ENCODE measurements around the gene FAAP20. TPM values are rescaled to one million over a fixed set of nuclear protein-coding genes. Genes with fewer than 3 reads are reported as not detected.

FAAP20 gene
- total RNA-seq, 4 donors from 2014 or later: 19.4 to 84.5 (median 34.9) TPM

DNA sequence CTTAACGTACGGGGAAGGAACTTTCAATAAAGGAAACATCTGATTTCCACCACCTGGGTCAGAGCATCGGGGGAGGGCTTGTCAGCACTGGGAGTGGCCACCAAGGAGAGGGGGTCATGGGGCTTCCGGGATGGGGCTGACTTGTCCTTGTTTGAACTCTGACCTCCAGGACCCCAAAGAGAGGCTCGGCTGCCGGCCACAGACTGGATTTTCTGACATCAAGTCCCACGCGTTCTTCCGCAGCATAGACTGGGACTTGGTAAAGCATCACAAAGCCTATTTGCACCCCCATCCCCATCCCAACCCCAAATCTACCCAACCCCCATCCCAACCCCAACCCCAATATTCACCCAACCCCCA lies 19.5 kb downstream of the FAAP20 start:
- Histone ChIP-seq H3K4me1 (no peaks in the 10 kb centered on the region), H3K9me3 (no peaks in the 10 kb centered on the region), H3K36me3 (no peaks in the 10 kb centered on the region), H3K27ac (peak overlapping the region in 1 of 4 donors; percentile 28), H3K4me3 (peak overlapping the region in 1 of 4 donors; percentile 17), H3K27me3 (no peaks in the 10 kb centered on the region)
- in situ Hi-C loops (cut with MboI; ENCODE audit: low pct_ligation_motif_present in 1 of 4, low pct_unique_long_range_greater_than_20kb in 1 of 4, low sequenced_read_pairs in 3 of 4) (loop anchor here in 2 of 4 donors (25.0 kb wide), 2 partner anchors 362 to 612 kb away; partner anchors contain the start of genes HES5 (in 1 of the 2) and PANK4 (in 1 of the 2)), intact Hi-C loops (cut with DNase I; ENCODE audit: low total_unique reads) (no loop called here)
- no peak for DNase-seq
- TF ChIP-seq POLR2A (IDR thresholded peaks at IDR 0.05) (no peak), EP300 (IDR thresholded peaks at IDR 0.05; ENCODE audit: low read depth) (no peak), POLR2AphosphoS5 (IDR thresholded peaks at IDR 0.05) (no peak)
- TF ChIP-seq, protein P1, sequence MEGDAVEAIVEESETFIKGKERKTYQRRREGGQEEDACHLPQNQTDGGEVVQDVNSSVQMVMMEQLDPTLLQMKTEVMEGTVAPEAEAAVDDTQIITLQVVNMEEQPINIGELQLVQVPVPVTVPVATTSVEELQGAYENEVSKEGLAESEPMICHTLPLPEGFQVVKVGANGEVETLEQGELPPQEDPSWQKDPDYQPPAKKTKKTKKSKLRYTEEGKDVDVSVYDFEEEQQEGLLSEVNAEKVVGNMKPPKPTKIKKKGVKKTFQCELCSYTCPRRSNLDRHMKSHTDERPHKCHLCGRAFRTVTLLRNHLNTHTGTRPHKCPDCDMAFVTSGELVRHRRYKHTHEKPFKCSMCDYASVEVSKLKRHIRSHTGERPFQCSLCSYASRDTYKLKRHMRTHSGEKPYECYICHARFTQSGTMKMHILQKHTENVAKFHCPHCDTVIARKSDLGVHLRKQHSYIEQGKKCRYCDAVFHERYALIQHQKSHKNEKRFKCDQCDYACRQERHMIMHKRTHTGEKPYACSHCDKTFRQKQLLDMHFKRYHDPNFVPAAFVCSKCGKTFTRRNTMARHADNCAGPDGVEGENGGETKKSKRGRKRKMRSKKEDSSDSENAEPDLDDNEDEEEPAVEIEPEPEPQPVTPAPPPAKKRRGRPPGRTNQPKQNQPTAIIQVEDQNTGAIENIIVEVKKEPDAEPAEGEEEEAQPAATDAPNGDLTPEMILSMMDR (IDR thresholded peaks at IDR 0.05): no peak
- 81 to 91% methylated on average over 7 to 9 of the region's 9 CpGs for WGBS, 2 donors (ENCODE audit: low coverage in 1 of 2)

DNA sequence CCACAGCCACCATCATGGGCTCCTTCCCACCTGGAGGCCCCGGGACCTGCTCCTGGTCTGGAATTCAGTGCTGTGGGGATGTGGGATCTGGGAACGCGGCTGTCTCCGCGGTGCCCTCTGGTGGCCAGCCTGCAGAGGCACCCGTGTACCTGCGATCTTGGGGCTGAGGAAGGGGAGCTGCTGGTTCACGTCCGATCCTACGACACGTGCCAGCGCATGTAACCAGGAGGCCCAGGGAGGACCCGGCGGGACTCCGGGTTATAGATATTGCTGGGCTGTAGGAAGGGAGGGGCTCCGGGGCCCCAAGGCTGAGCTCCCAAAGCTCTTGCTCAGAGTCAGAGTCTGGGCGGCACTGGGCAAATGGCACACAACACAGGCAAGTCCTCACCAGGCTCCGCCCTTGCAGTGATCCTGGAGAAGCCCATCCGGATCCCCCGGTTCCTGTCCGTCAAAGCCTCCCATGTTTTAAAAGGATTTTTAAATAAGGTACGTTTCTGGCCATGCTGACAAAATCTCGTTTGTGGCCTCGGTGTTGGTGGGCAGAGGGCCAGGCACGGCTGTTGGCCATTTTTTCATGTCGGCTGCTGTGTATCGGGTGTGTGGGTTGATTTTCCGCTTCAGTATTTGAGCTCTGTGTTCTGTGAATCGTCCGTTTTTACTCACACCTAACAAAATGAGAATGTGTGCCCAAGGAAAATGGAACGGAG lies 20.1 kb downstream of the FAAP20 start:
- peak; percentile 50 for DNase-seq
- TF ChIP-seq POLR2AphosphoS5 (IDR thresholded peaks at IDR 0.05): peak in 1 of 3 donors; percentile 5
- TF ChIP-seq POLR2A (IDR thresholded peaks at IDR 0.05): no peak
- TF ChIP-seq, protein P1 (IDR thresholded peaks at IDR 0.05): peak; percentile 81 to 90 (median 89)
- Histone ChIP-seq H3K36me3 (no peaks in the 10 kb centered on the region), H3K27me3 (no peaks in the 10 kb centered on the region), H3K9me3 (no peaks in the 10 kb centered on the region), H3K4me1 (no peaks in the 10 kb centered on the region), H3K27ac (peak overlapping the region in 2 of 4 donors; percentile 18 to 28), H3K4me3 (peak overlapping the region in 3 of 4 donors; percentile 17 to 26 (median 21))
- in situ Hi-C loops (cut with MboI; ENCODE audit: low pct_ligation_motif_present in 1 of 4, low pct_unique_long_range_greater_than_20kb in 1 of 4, low sequenced_read_pairs in 3 of 4) (loop anchor here in 2 of 4 donors (25.0 kb wide), 2 partner anchors 363 to 613 kb away; partner anchors contain the start of genes HES5 (in 1 of the 2) and PANK4 (in 1 of the 2)), intact Hi-C loops (cut with DNase I; ENCODE audit: low total_unique reads) (loop anchor here (5.0 kb wide), 1 partner anchor 42 kb away; no protein-coding TSS in a partner anchor)
- WGBS, 2 donors (ENCODE audit: low coverage in 1 of 2): 28 to 73% methylated on average over 5 to 31 of the region's 31 CpGs

DNA sequence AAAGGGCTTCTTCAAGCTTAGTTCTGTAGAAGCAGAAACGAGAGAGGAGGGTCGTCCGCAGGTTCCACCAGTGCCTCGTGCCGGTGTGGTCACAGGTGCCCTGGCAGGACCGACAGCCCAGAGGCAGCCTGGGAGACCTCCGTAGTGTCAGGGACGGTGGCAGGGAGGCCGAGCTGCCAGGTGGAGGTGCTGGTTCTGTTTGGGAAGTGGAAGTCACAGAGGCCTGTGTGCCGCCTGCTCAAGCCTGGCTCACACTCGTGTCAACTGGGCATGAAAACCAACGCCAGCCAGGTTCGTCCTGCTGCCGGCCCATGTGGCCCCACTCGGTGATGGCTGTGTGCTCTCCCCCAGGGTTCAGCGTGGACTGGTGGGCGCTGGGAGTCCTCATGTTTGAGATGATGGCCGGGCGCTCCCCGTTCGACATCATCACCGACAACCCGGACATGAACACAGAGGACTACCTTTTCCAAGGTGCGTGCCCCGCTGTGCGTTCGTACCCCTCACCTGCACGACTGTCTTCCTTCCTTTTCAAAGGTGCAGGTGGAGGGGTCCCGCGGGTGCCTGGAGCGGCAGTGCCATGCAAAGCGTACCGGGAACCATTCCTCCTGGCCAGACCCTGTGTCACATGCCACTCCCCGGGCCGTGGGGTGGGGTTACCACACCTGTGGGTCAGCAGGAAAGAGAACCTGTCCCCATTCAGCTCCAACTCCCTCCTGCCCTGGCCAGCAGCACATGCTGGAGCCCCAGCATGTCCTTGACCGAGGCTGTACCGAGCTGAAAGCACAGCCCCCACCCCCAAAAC lies 20.8 kb downstream of the FAAP20 start:
- Histone ChIP-seq H3K4me3 (no peak overlapping the region), H3K27ac (no peak overlapping the region), H3K9me3 (no peaks in the 10 kb centered on the region), H3K36me3 (no peaks in the 10 kb centered on the region), H3K4me1 (no peaks in the 10 kb centered on the region), H3K27me3 (no peaks in the 10 kb centered on the region)
- in situ Hi-C loops (cut with MboI; ENCODE audit: low pct_ligation_motif_present in 1 of 4, low pct_unique_long_range_greater_than_20kb in 1 of 4, low sequenced_read_pairs in 3 of 4) (no loop called here), intact Hi-C loops (cut with DNase I; ENCODE audit: low total_unique reads) (loop anchor here (5.0 kb wide), 1 partner anchor 41 kb away; no protein-coding TSS in a partner anchor)
- WGBS, 2 donors (ENCODE audit: low coverage in 1 of 2): 80% methylated on average over 37 of the region's 37 CpGs; no CpG with 5 or more reads in 1 of the 2 donors
- DNase-seq: no peak
- TF ChIP-seq POLR2A (IDR thresholded peaks at IDR 0.05) (no peak), POLR2AphosphoS5 (IDR thresholded peaks at IDR 0.05) (no peak), EP300 (IDR thresholded peaks at IDR 0.05; ENCODE audit: low read depth) (no peak)
- TF ChIP-seq, protein P1 (IDR thresholded peaks at IDR 0.05): no peak

- Histone ChIP-seq H3K9me3 (no peaks in the 10 kb centered on the region), H3K4me3 (no peak overlapping the region), H3K27ac (no peak overlapping the region), H3K27me3 (no peaks in the 10 kb centered on the region), H3K4me1 (no peaks in the 10 kb centered on the region), H3K36me3 (no peaks in the 10 kb centered on the region)
- intact Hi-C loops (cut with DNase I; ENCODE audit: low total_unique reads): loop anchor here (5.0 kb wide), 1 partner anchor 40 kb away; no protein-coding TSS in a partner anchor
- DNase-seq: no peak
- 92% methylated on average over 33 of the region's 33 CpGs; no CpG with 5 or more reads in 1 of the 2 donors for WGBS, 2 donors (ENCODE audit: low coverage in 1 of 2)
- in situ Hi-C loops (cut with MboI; ENCODE audit: low pct_ligation_motif_present in 1 of 4, low pct_unique_long_range_greater_than_20kb in 1 of 4, low sequenced_read_pairs in 3 of 4): no loop called here
- TF ChIP-seq, protein P1 (IDR thresholded peaks at IDR 0.05): no peak
- TF ChIP-seq POLR2A (IDR thresholded peaks at IDR 0.05) (no peak), EP300 (IDR thresholded peaks at IDR 0.05; ENCODE audit: low read depth) (no peak), POLR2AphosphoS5 (IDR thresholded peaks at IDR 0.05) (no peak)
Measured at GRCh38 chr1:2172551-2173146, 21.9 kb downstream of the FAAP20 start.
